Medulla oblongata (tissue), 1 donor: ENCODE results near the gene PRDM5.

ENCODE experiments used
- DNase-seq: peaks from one replicate; pipeline ENCODE4 v3.0.0-alpha.2; 2015; ENCODE audit errors: extremely low spot score

PRDM5 gene

GRCh38 chr4:120922381-120923206 lies at the start of gene PRDM5:
PRDM5 (minus strand) TSS chr4:120922726; CDS start chr4:120922608, 118 bp downstream.
- peak; percentile 47 for DNase-seq

- no peak for DNase-seq
These were observed 49.4 kb upstream of the PRDM5 start for GRCh38 chr4:120971884-120972283.

- no peak for DNase-seq
These were observed 43.4 kb upstream of the PRDM5 start for GRCh38 chr4:120965938-120966337.

GRCh38 chr4:120964596-120964995 lies 42.1 kb upstream of the PRDM5 start:
- DNase-seq: no peak

GRCh38 chr4:120963449-120963848 lies 40.9 kb upstream of the PRDM5 start:
- DNase-seq: no peak

- DNase-seq: no peak
These were observed 38.2 kb upstream of the PRDM5 start for GRCh38 chr4:120960656-120961267.

- DNase-seq: no peak
These were observed 25.9 kb upstream of the PRDM5 start for GRCh38 chr4:120948382-120948781.

- DNase-seq: no peak
These were observed 20.2 kb upstream of the PRDM5 start for GRCh38 chr4:120942776-120943175.

GRCh38 chr4:120940547-120940946 lies 18.0 kb upstream of the PRDM5 start:
- DNase-seq: no peak

- no peak for DNase-seq
These were observed 17.2 kb upstream of the PRDM5 start for GRCh38 chr4:120939693-120940092.

GRCh38 chr4:120929847-120930246 lies 7.3 kb upstream of the PRDM5 start:
- no peak for DNase-seq

GRCh38 chr4:120927801-120928409 lies 5.4 kb upstream of the PRDM5 start:
- no peak for DNase-seq

GRCh38 chr4:120926358-120927025 lies 4.0 kb upstream of the PRDM5 start:
- DNase-seq: no peak

GRCh38 chr4:120924931-120925330 lies 2.4 kb upstream of the PRDM5 start:
- no peak for DNase-seq

GRCh38 chr4:120923207-120923522 lies 639 bp upstream of the PRDM5 start:
- no peak for DNase-seq

GRCh38 chr4:120921456-120922380 lies 808 bp downstream of the PRDM5 start:
- DNase-seq: peak; percentile 39

GRCh38 chr4:120920666-120921065 lies 1.9 kb downstream of the PRDM5 start:
- DNase-seq: no peak

GRCh38 chr4:120919358-120919757 lies 3.2 kb downstream of the PRDM5 start:
- DNase-seq: no peak

GRCh38 chr4:120918788-120919187 lies 3.7 kb downstream of the PRDM5 start:
- peak; percentile 73 for DNase-seq

- DNase-seq: no peak
These were observed 4.4 kb downstream of the PRDM5 start for GRCh38 chr4:120918092-120918491.

- no peak for DNase-seq
These were observed 5.6 kb downstream of the PRDM5 start for GRCh38 chr4:120916937-120917336.
